ENCODE measurements around the gene SERINC4.
"Not testable (repeated sequence)": the region's sequence is repeated elsewhere in the genome, so short reads cannot be mapped to it uniquely, and the experiment has no call there.

Gene SERINC4

DNA sequence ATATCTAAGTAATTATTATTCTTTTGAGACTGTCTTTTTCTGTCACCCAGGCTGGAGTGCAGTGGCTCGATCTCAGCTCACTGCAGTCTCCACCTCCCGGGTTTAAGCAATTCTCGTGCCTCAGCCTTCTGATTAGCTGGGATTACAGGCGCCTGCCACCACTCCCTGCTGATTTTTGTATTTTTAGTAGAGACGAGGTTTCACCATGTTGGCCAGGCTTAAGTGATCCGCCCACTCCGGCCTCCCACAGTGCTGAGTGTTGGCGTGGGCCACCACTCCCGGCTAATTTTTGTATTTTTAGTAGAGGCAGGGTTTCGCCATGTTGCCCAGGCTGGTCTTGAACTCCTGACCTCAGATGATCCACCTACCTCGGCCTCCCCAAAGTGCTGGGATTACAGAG lies 25.3 kb upstream of the SERINC4 start:
- H3K27ac ChIP-seq (ENCODE audit: low read depth, low read length), result not testable (repeated sequence)

GRCh38 chr15:43824302-43825246 lies 24.6 kb upstream of the SERINC4 start, which contains the start of gene MFAP1:
Gene MFAP1, minus strand, starts transcription at chr15:43824690. Its CDS starts 121 bp downstream, at chr15:43824569.
- H3K9me3 ChIP-seq (ENCODE audit: control insufficient read depth in 1 of 2, low read length in 2 of 2), result no peaks in the 10 kb centered on the region
- peak within 1 kb of the TSS; percentile 81 for H3K27ac ChIP-seq (ENCODE audit: low read depth, low read length)
- peak within 1 kb of the TSS; percentile 63 to 99 for H3K9ac ChIP-seq (ENCODE audit: low read depth in 1 of 2, low read length in 2 of 2)
- H3K4me3 ChIP-seq (ENCODE audit: low read depth in 1 of 2, low read length in 2 of 2), result peak within 1 kb of the TSS; percentile 90 to 95
- peaks cover 26% of the 10 kb centered on the region in 2 donors for H3K4me1 ChIP-seq (ENCODE audit: control insufficient read depth in 1 of 2, insufficient read depth in 2 of 2, low read length in 2 of 2)
- peaks cover 0 to 3% of the 10 kb centered on the region in 2 donors for H3K36me3 ChIP-seq (ENCODE audit: control insufficient read depth in 1 of 2, insufficient read depth in 2 of 2, low read length in 2 of 2)
- no peaks in the 10 kb centered on the region for H3K27me3 ChIP-seq (ENCODE audit: control insufficient read depth in 1 of 2, insufficient read depth in 2 of 2, low read length in 2 of 2)

More for the DNA sequence above, 25.3 kb upstream of the SERINC4 start:
- not testable (repeated sequence) for H3K9me3 ChIP-seq (ENCODE audit: control insufficient read depth in 1 of 2, low read length in 2 of 2); H3K9ac ChIP-seq (ENCODE audit: low read depth in 1 of 2, low read length in 2 of 2); H3K4me3 ChIP-seq (ENCODE audit: low read depth in 1 of 2, low read length in 2 of 2); H3K36me3 ChIP-seq (ENCODE audit: control insufficient read depth in 1 of 2, insufficient read depth in 2 of 2, low read length in 2 of 2); H3K27me3 ChIP-seq (ENCODE audit: control insufficient read depth in 1 of 2, insufficient read depth in 2 of 2, low read length in 2 of 2)
- peaks cover 26% of the 10 kb centered on the region in 2 donors for H3K4me1 ChIP-seq (ENCODE audit: control insufficient read depth in 1 of 2, insufficient read depth in 2 of 2, low read length in 2 of 2)

- H3K36me3 ChIP-seq (ENCODE audit: control insufficient read depth in 1 of 2, insufficient read depth in 2 of 2, low read length in 2 of 2), result peaks cover 13 to 15% of the 10 kb centered on the region in 2 donors
- no peaks in the 10 kb centered on the region for H3K27me3 ChIP-seq (ENCODE audit: control insufficient read depth in 1 of 2, insufficient read depth in 2 of 2, low read length in 2 of 2)
- H3K9me3 ChIP-seq (ENCODE audit: control insufficient read depth in 1 of 2, low read length in 2 of 2), result no peaks in the 10 kb centered on the region
- no peak overlapping the region for H3K27ac ChIP-seq (ENCODE audit: low read depth, low read length)
- H3K4me3 ChIP-seq (ENCODE audit: low read depth in 1 of 2, low read length in 2 of 2), result no peak overlapping the region
- H3K9ac ChIP-seq (ENCODE audit: low read depth in 1 of 2, low read length in 2 of 2), result no peak overlapping the region
- H3K4me1 ChIP-seq (ENCODE audit: control insufficient read depth in 1 of 2, insufficient read depth in 2 of 2, low read length in 2 of 2), result peaks cover 13 to 19% of the 10 kb centered on the region in 2 donors
These were observed 21.5 kb upstream of the SERINC4 start for GRCh38 chr15:43821505-43821904.

DNA sequence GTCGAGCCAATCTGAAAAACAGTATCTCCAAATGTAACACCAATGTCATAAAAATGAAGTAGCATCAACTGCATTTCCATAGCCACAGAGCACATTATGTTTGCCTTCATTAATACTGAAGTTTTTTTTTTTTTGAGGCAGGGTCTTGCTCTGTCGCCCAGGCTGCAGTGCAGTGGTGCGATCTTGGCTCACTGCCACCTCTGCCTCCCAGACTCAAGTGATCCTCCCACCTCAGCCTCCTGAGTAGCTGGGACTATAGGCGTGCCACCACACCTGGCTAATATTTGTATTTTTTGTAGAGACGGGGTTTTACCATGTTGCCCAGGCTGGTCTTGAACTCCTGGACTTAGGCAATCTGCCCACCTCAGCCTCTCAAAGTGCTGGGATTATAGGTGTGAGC lies 15.0 kb upstream of the SERINC4 start:
- peaks cover 42 to 67% of the 10 kb centered on the region in 2 donors for H3K36me3 ChIP-seq (ENCODE audit: control insufficient read depth in 1 of 2, insufficient read depth in 2 of 2, low read length in 2 of 2)
- not testable (repeated sequence) for H3K4me3 ChIP-seq (ENCODE audit: low read depth in 1 of 2, low read length in 2 of 2); H3K27me3 ChIP-seq (ENCODE audit: control insufficient read depth in 1 of 2, insufficient read depth in 2 of 2, low read length in 2 of 2); H3K4me1 ChIP-seq (ENCODE audit: control insufficient read depth in 1 of 2, insufficient read depth in 2 of 2, low read length in 2 of 2); H3K9me3 ChIP-seq (ENCODE audit: control insufficient read depth in 1 of 2, low read length in 2 of 2); H3K27ac ChIP-seq (ENCODE audit: low read depth, low read length); H3K9ac ChIP-seq (ENCODE audit: low read depth in 1 of 2, low read length in 2 of 2)

- no peak overlapping the region for H3K27ac ChIP-seq (ENCODE audit: low read depth, low read length)
- no peaks in the 10 kb centered on the region for H3K4me1 ChIP-seq (ENCODE audit: control insufficient read depth in 1 of 2, insufficient read depth in 2 of 2, low read length in 2 of 2)
- H3K9me3 ChIP-seq (ENCODE audit: control insufficient read depth in 1 of 2, low read length in 2 of 2), result no peaks in the 10 kb centered on the region
- H3K36me3 ChIP-seq (ENCODE audit: control insufficient read depth in 1 of 2, insufficient read depth in 2 of 2, low read length in 2 of 2), result peaks cover 46 to 87% of the 10 kb centered on the region in 2 donors
- no peaks in the 10 kb centered on the region for H3K27me3 ChIP-seq (ENCODE audit: control insufficient read depth in 1 of 2, insufficient read depth in 2 of 2, low read length in 2 of 2)
- H3K9ac ChIP-seq (ENCODE audit: low read depth in 1 of 2, low read length in 2 of 2), result no peak overlapping the region
- no peak overlapping the region for H3K4me3 ChIP-seq (ENCODE audit: low read depth in 1 of 2, low read length in 2 of 2)
These were observed 9.1 kb upstream of the SERINC4 start for GRCh38 chr15:43808960-43809678.

DNA sequence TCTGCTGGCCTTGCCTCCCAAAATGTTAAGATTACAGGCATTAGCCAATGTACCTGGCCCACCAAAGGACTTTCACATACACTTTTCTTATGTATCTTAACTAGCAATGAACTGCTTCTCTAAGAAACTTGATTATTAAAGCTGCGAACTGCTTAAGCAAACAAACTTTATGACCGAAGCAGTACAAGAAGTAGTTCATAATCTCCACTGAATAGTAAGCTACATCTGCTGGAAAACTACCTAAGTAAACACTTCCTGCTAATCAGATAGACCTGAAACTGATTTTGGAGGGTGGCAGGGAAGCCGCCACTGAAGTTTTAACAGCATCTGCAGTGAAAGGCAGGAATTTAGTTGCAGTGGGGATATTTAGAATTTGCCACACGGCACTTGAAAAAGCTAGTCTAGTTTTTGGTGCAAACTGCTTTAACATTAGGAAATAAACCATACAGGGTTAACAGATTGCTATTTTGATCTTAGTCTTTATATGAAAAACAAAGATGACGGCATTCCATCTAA lies 8.5 kb upstream of the SERINC4 start:
- H3K4me1 ChIP-seq (ENCODE audit: control insufficient read depth in 1 of 2, insufficient read depth in 2 of 2, low read length in 2 of 2), result no peaks in the 10 kb centered on the region
- peaks cover 44 to 83% of the 10 kb centered on the region in 2 donors for H3K36me3 ChIP-seq (ENCODE audit: control insufficient read depth in 1 of 2, insufficient read depth in 2 of 2, low read length in 2 of 2)
- H3K4me3 ChIP-seq (ENCODE audit: low read depth in 1 of 2, low read length in 2 of 2), result no peak overlapping the region
- H3K9me3 ChIP-seq (ENCODE audit: control insufficient read depth in 1 of 2, low read length in 2 of 2), result no peaks in the 10 kb centered on the region
- H3K27me3 ChIP-seq (ENCODE audit: control insufficient read depth in 1 of 2, insufficient read depth in 2 of 2, low read length in 2 of 2), result no peaks in the 10 kb centered on the region
- H3K27ac ChIP-seq (ENCODE audit: low read depth, low read length), result no peak overlapping the region
- no peak overlapping the region for H3K9ac ChIP-seq (ENCODE audit: low read depth in 1 of 2, low read length in 2 of 2)

GRCh38 chr15:43802676-43803075 lies 2.7 kb upstream of the SERINC4 start:
- H3K27me3 ChIP-seq (ENCODE audit: control insufficient read depth in 1 of 2, insufficient read depth in 2 of 2, low read length in 2 of 2); H3K27ac ChIP-seq (ENCODE audit: low read depth, low read length); H3K9me3 ChIP-seq (ENCODE audit: control insufficient read depth in 1 of 2, low read length in 2 of 2); H3K9ac ChIP-seq (ENCODE audit: low read depth in 1 of 2, low read length in 2 of 2); H3K4me3 ChIP-seq (ENCODE audit: low read depth in 1 of 2, low read length in 2 of 2): not testable (repeated sequence)
- H3K36me3 ChIP-seq (ENCODE audit: control insufficient read depth in 1 of 2, insufficient read depth in 2 of 2, low read length in 2 of 2), result peaks cover 19 to 45% of the 10 kb centered on the region in 2 donors
- peaks cover 26 to 32% of the 10 kb centered on the region in 2 donors for H3K4me1 ChIP-seq (ENCODE audit: control insufficient read depth in 1 of 2, insufficient read depth in 2 of 2, low read length in 2 of 2)

- Histone ChIP-seq H3K4me1 (ENCODE audit: control insufficient read depth in 1 of 2, insufficient read depth in 2 of 2, low read length in 2 of 2) (peaks cover 29 to 35% of the 10 kb centered on the region in 2 donors), H3K36me3 (ENCODE audit: control insufficient read depth in 1 of 2, insufficient read depth in 2 of 2, low read length in 2 of 2) (peaks cover 16 to 47% of the 10 kb centered on the region in 2 donors), H3K9ac (ENCODE audit: low read depth in 1 of 2, low read length in 2 of 2) (peak within 1 kb of the TSS; percentile 95), H3K27ac (ENCODE audit: low read depth, low read length) (peak within 1 kb of the TSS; percentile 89), H3K27me3 (ENCODE audit: control insufficient read depth in 1 of 2, insufficient read depth in 2 of 2, low read length in 2 of 2) (no peaks in the 10 kb centered on the region), H3K9me3 (ENCODE audit: control insufficient read depth in 1 of 2, low read length in 2 of 2) (no peaks in the 10 kb centered on the region), H3K4me3 (ENCODE audit: low read depth in 1 of 2, low read length in 2 of 2) (peak within 1 kb of the TSS; percentile 94 to 98)
These were observed 494 bp upstream of the SERINC4 start, which contains the start of gene HYPK for GRCh38 chr15:43800286-43801141. Gene HYPK, plus strand, starts transcription at chr15:43800599. Its CDS starts 24 bp downstream, at chr15:43800623.

GRCh38 chr15:43799209-43799944 lies 643 bp downstream of the SERINC4 start:
- Histone ChIP-seq H3K27ac (ENCODE audit: low read depth, low read length) (peak overlapping the region; percentile 89), H3K9ac (ENCODE audit: low read depth in 1 of 2, low read length in 2 of 2) (no peak overlapping the region), H3K36me3 (ENCODE audit: control insufficient read depth in 1 of 2, insufficient read depth in 2 of 2, low read length in 2 of 2) (peaks cover 16 to 47% of the 10 kb centered on the region in 2 donors), H3K27me3 (ENCODE audit: control insufficient read depth in 1 of 2, insufficient read depth in 2 of 2, low read length in 2 of 2) (no peaks in the 10 kb centered on the region), H3K4me3 (ENCODE audit: low read depth in 1 of 2, low read length in 2 of 2) (peak overlapping the region in 1 of 2 donors; percentile 94), H3K9me3 (ENCODE audit: control insufficient read depth in 1 of 2, low read length in 2 of 2) (no peaks in the 10 kb centered on the region), H3K4me1 (ENCODE audit: control insufficient read depth in 1 of 2, insufficient read depth in 2 of 2, low read length in 2 of 2) (peaks cover 41 to 45% of the 10 kb centered on the region in 2 donors)
